HUES6 (cell line): ENCODE results near the gene IPO9.

Experiments
- H3K27ac ChIP-seq: 2 replicates; pipeline ENCODE4 v1.7.0; 2013; ENCODE audit warnings: low read depth, mild to moderate bottlenecking, low read length, inconsistent platforms
- H3K27me3 ChIP-seq: 2 replicates; pipeline ENCODE4 v1.6.1; 2013; ENCODE audit warnings: low read length; ENCODE audit not compliant: control insufficient read depth, insufficient read depth
- H3K36me3 ChIP-seq: 2 replicates; pipeline ENCODE4 v1.6.1; 2013; ENCODE audit warnings: low read length; ENCODE audit not compliant: control insufficient read depth, insufficient read depth
- H3K4me1 ChIP-seq: 2 replicates; pipeline ENCODE4 v1.6.1; 2013; ENCODE audit warnings: low read length; ENCODE audit not compliant: control insufficient read depth, insufficient read depth
- H3K4me3 ChIP-seq: 2 replicates; pipeline ENCODE4 v1.5.1; 2013; ENCODE audit warnings: low read depth, low read length
- H3K9ac ChIP-seq: one replicate; pipeline ENCODE4 v1.6.1; 2013; ENCODE audit warnings: mild to moderate bottlenecking, low read length
- H3K9me3 ChIP-seq: 2 replicates; pipeline ENCODE4 v1.6.1; 2013; ENCODE audit warnings: low read depth, low read length; ENCODE audit not compliant: control insufficient read depth, insufficient read depth

The IPO9 gene

DNA sequence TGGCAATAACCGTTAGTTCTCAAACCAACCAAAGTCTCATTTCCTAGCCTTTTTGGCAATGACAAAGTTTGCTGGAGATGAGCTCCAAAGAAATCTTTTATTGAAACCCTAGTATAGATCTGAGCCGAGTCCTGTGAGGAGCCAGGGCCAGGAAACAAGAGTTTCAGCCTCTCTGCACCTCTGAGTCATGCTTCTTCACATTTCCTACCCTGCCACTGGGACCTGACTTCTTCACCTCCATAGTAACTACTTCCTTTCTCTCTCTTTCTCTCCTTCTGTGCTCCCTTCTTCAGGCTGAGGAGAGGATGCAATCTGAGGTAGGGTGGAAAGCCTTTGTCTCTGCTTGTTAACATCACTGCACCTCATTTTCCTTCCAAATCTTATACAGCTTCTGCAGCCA lies 38.7 kb upstream of the IPO9 start:
- peaks cover 63% of the 10 kb centered on the region for H3K36me3 ChIP-seq
- H3K27ac ChIP-seq = no peak overlapping the region
- no peaks in the 10 kb centered on the region for H3K27me3 ChIP-seq
- no peak overlapping the region for H3K4me3 ChIP-seq
- H3K9ac ChIP-seq = no peak overlapping the region
- no peaks in the 10 kb centered on the region for H3K4me1 ChIP-seq
- no peaks in the 10 kb centered on the region for H3K9me3 ChIP-seq

DNA sequence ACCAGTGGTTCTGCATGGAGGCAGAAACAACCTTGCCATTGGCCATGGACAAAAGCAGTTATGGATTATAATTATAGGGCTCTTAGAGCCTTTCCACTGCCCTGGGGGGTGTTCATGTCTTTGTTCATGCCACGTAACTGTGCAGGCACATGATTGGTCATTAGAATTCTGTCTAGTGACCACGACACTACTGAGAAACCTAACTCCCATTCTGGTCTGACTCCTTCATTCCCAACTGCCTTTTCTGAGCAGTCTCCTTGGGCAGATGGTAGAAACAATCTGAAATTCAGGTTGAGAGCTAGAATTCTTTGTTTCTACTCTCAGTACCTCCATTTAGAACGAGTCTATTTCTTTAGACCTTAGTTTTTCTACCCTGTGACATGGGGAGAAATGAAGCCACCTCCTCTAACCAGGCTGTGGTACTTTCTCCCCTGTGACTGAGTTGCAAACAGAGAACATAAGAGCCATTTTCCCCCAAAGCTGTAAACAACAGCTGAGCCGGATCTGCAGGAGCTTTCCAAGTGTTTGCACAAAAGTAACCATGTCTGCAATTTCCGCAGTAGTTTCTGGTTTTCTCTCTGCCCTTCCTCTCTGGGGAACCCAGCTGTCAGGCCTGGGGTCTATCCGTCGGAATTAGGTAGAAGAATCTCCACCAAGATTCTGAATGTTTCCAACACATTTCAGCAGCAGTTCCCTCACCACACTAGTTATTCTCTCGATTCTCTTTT lies 37.7 kb upstream of the IPO9 start:
- no peaks in the 10 kb centered on the region for H3K27me3 ChIP-seq
- H3K9me3 ChIP-seq = no peaks in the 10 kb centered on the region
- no peak overlapping the region for H3K9ac ChIP-seq
- peaks cover 65% of the 10 kb centered on the region for H3K36me3 ChIP-seq
- H3K4me3 ChIP-seq = no peak overlapping the region
- no peak overlapping the region for H3K27ac ChIP-seq
- no peaks in the 10 kb centered on the region for H3K4me1 ChIP-seq

DNA sequence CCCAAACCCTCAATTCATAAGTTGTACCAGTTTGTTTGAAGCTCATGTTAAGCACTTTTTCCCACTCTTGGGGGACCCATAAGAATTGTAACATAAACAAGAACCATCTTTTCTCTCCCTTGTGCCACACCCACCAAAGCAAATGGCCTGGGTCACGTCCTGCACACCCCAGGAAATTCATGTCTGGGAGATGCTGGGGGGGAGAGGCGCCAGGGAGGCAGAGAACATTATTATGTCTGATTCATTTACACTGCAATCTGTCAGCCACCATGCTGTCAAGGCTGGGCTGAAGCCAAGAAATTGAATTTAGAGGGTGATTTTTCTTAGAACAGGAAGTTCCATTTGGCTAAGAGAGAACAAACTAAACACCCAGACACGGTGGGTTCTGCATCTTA lies 37.2 kb upstream of the IPO9 start:
- H3K4me3 ChIP-seq = no peak overlapping the region
- H3K4me1 ChIP-seq = no peaks in the 10 kb centered on the region
- H3K27me3 ChIP-seq = no peaks in the 10 kb centered on the region
- no peaks in the 10 kb centered on the region for H3K9me3 ChIP-seq
- H3K9ac ChIP-seq = no peak overlapping the region
- H3K36me3 ChIP-seq = peaks cover 64% of the 10 kb centered on the region
- no peak overlapping the region for H3K27ac ChIP-seq

DNA sequence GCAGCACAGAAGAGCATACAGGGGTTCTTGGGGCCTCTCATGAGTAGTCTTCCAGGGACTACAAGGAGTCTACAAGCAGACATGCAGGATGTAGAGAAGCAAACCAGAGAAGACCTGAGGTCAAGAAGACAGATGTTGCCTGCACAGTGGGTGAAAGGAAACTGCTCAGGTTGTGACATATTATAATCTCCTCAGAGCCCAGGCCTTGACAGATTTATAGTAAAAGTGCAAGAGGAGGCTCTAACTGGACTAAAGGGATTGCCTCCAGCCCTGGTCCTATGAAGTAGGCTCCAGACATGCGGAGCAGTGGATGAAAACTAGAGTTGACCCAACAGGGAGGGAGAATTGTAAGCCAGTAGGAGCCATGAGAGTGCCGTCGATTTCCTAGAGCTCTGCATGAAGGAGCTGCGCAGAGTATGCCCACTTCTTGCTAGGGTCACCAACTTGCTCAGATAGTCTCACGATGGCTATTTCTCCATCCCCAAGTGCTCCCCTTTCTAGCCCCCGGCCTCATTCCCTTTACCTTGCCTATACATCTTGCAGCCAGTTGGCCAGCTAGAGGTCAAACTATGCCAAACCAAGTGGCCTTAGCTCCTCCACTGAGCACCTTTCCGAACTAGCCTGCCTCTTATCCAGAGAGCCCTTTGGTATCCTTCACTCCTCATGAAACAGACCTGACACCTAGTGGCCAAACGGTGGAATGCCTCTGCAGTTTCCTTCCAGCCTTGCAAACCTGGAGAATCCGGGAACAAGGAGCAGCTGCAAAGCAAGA lies 36.2 kb upstream of the IPO9 start:
- no peaks in the 10 kb centered on the region for H3K4me1 ChIP-seq
- H3K9me3 ChIP-seq = no peaks in the 10 kb centered on the region
- H3K9ac ChIP-seq = no peak overlapping the region
- no peaks in the 10 kb centered on the region for H3K27me3 ChIP-seq
- H3K27ac ChIP-seq = no peak overlapping the region
- H3K36me3 ChIP-seq = peaks cover 55% of the 10 kb centered on the region
- no peak overlapping the region for H3K4me3 ChIP-seq

- Histone ChIP-seq H3K4me3 (no peak overlapping the region), H3K27me3 (no peaks in the 10 kb centered on the region), H3K4me1 (no peaks in the 10 kb centered on the region), H3K27ac (no peak overlapping the region), H3K9me3 (no peaks in the 10 kb centered on the region), H3K9ac (no peak overlapping the region), H3K36me3 (peaks cover 49% of the 10 kb centered on the region)
These were observed 35.5 kb upstream of the IPO9 start for GRCh38 chr1:201793306-201793925.

DNA sequence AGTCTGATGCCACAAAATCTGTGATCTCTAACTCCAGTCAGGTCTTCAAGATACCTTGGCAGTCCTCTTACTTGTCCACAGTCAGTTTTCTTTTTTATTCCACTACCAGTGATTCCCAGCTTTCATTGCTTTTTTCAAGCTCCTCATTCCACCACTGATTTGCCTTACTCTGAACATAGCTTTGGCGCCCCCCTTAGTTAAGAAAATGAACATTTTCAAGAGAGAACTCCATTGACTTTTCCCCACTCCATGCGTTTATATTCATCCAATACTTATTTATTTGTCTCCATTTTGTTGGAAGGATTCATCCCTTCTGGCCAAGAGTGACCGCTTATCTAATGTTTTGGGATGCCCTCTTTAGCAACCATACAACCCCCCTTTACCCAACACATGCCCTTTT lies 33.9 kb upstream of the IPO9 start:
- no peaks in the 10 kb centered on the region for H3K4me1 ChIP-seq
- H3K27me3 ChIP-seq = no peaks in the 10 kb centered on the region
- H3K27ac ChIP-seq = no peak overlapping the region
- peaks cover 36% of the 10 kb centered on the region for H3K36me3 ChIP-seq
- no peak overlapping the region for H3K4me3 ChIP-seq
- H3K9me3 ChIP-seq = no peaks in the 10 kb centered on the region
- no peak overlapping the region for H3K9ac ChIP-seq

- H3K27ac ChIP-seq = no peak overlapping the region
- H3K4me1 ChIP-seq = no peaks in the 10 kb centered on the region
- no peaks in the 10 kb centered on the region for H3K9me3 ChIP-seq
- H3K36me3 ChIP-seq = peaks cover 37% of the 10 kb centered on the region
- no peak overlapping the region for H3K9ac ChIP-seq
- no peak overlapping the region for H3K4me3 ChIP-seq
- no peaks in the 10 kb centered on the region for H3K27me3 ChIP-seq
These were observed 28.7 kb upstream of the IPO9 start for GRCh38 chr1:201800246-201800645.

- H3K4me3 ChIP-seq = no peak overlapping the region
- no peak overlapping the region for H3K27ac ChIP-seq
- no peak overlapping the region for H3K9ac ChIP-seq
- H3K4me1 ChIP-seq = no peaks in the 10 kb centered on the region
- H3K36me3 ChIP-seq = peaks cover 79% of the 10 kb centered on the region
- no peaks in the 10 kb centered on the region for H3K27me3 ChIP-seq
- H3K9me3 ChIP-seq = no peaks in the 10 kb centered on the region
These were observed 22.2 kb upstream of the IPO9 start for GRCh38 chr1:201806801-201807200.

DNA sequence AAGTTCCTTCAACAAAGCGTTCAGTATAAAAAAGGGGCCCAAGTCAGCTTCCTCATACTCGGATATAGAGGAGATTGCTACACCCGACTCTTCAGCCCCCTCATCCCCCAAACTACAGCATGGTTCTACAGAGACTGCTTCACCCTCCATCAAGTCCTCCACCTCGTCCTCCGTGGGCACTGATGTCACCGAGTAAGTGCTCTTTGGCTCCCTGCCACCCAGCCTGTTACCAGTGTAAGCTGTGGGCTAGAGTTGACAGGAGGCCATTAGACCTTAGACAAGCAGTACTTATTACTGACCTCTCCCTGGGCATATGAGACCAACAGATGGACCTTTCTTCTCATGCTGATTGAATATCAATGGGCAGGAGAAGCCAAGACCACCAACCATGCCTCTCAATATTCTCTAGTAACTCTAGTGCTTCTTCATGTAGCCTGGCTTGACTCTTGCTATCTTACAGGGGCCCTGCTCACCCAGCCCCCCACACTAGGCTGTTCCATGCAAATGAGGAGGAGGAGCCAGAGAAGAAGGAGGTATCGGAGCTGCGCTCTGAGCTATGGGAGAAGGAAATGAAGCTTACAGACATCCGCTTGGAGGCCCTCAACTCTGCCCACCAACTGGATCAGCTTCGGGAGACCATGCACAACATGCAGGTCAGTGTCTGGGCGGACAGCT lies 20.9 kb upstream of the IPO9 start:
- Histone ChIP-seq H3K27me3 (no peaks in the 10 kb centered on the region), H3K27ac (no peak overlapping the region), H3K9ac (no peak overlapping the region), H3K4me3 (no peak overlapping the region), H3K4me1 (no peaks in the 10 kb centered on the region), H3K9me3 (no peaks in the 10 kb centered on the region), H3K36me3 (peaks cover 90% of the 10 kb centered on the region)

- Histone ChIP-seq H3K36me3 (peaks cover 89% of the 10 kb centered on the region), H3K27me3 (no peaks in the 10 kb centered on the region), H3K4me1 (no peaks in the 10 kb centered on the region), H3K27ac (no peak overlapping the region), H3K4me3 (no peak overlapping the region), H3K9ac (no peak overlapping the region), H3K9me3 (no peaks in the 10 kb centered on the region)
These were observed 20.3 kb upstream of the IPO9 start for GRCh38 chr1:201808633-201808990.

- H3K4me1 ChIP-seq = no peaks in the 10 kb centered on the region
- H3K36me3 ChIP-seq = peaks cover 82% of the 10 kb centered on the region
- H3K9ac ChIP-seq = no peak overlapping the region
- no peaks in the 10 kb centered on the region for H3K9me3 ChIP-seq
- no peak overlapping the region for H3K4me3 ChIP-seq
- no peaks in the 10 kb centered on the region for H3K27me3 ChIP-seq
- no peak overlapping the region for H3K27ac ChIP-seq
These were observed 19.1 kb upstream of the IPO9 start for GRCh38 chr1:201809876-201810275.
